ENCODE results near the gene GFY. TPM values are rescaled to one million over a fixed set of nuclear protein-coding genes. Genes with fewer than 3 reads are reported as not detected.

The GFY gene
- total RNA-seq, 6 experiments from 2014 or later = not detected

DNA sequence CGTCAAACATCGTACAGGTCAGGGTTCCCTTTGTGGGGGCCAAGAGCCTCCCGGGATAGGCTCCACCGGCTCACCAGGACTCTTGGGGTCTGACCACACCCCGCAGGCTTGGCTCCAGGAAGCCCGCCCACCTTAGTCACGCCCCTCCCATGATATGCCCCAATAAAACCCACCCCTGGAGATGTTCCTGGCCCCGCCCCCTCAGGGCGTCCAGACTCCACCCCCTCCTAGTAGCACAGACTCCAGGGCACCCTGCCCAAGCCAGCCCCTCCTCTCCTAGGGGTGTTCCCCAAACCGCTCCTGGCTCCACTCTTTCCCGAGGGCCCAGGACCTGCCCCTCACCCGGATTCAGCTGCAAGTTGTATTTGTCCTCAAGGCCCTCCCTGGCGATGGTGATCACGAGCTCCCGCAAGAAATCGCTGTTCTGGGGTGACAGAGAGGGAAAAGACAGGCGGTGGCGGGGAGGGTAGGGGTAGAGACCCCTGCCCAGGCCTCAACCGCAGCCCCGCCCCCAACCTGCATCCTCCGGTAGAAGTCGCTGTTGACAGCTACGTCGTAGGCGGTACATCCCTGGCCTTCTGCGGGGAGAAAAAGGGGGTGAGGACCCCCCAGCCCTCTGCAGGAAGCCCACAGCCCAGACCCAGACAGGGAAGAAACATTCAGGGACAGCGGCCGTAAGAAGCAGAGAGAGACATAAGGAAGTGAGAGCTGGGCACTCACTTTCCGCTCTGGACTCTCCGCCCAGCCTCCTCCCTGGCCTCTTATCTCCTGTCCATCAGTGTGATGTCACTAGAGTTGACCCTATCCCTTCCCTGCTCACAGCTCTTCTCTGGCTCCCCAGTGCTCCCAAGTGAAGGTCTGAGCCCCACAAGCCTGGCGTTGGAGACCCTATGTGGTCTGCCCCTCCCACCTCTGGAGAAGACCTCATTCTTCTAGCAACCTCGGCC lies 22.6 kb downstream of the GFY start:
- WGBS (ENCODE audit: insufficient coverage, low coverage, low lambda C conversion rate, missing lambda C conversion rate) = 93% methylated on average over 14 of the region's 32 CpGs
- Histone ChIP-seq H3K36me3 (peaks cover 0 to 3% (median 2%) of the 10 kb centered on the region in 4 donors), H3K9me3 (no peaks in the 10 kb centered on the region), H3K27ac (no peak overlapping the region), H3K4me3 (no peak overlapping the region), H3K4me1 (peaks cover 0 to 10% (median 0%) of the 10 kb centered on the region in 4 donors), H3K27me3 (no peaks in the 10 kb centered on the region)
- ATAC-seq = no peak
- peak in 1 of 3 donors; percentile 54 for DNase-seq
- TF ChIP-seq, protein P1, sequence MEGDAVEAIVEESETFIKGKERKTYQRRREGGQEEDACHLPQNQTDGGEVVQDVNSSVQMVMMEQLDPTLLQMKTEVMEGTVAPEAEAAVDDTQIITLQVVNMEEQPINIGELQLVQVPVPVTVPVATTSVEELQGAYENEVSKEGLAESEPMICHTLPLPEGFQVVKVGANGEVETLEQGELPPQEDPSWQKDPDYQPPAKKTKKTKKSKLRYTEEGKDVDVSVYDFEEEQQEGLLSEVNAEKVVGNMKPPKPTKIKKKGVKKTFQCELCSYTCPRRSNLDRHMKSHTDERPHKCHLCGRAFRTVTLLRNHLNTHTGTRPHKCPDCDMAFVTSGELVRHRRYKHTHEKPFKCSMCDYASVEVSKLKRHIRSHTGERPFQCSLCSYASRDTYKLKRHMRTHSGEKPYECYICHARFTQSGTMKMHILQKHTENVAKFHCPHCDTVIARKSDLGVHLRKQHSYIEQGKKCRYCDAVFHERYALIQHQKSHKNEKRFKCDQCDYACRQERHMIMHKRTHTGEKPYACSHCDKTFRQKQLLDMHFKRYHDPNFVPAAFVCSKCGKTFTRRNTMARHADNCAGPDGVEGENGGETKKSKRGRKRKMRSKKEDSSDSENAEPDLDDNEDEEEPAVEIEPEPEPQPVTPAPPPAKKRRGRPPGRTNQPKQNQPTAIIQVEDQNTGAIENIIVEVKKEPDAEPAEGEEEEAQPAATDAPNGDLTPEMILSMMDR (IDR thresholded peaks at IDR 0.05) = no peak
- no peak for TF ChIP-seq POLR2A (IDR thresholded peaks at IDR 0.05)
- intact Hi-C loops (cut with DNase I) = no loop called here

DNA sequence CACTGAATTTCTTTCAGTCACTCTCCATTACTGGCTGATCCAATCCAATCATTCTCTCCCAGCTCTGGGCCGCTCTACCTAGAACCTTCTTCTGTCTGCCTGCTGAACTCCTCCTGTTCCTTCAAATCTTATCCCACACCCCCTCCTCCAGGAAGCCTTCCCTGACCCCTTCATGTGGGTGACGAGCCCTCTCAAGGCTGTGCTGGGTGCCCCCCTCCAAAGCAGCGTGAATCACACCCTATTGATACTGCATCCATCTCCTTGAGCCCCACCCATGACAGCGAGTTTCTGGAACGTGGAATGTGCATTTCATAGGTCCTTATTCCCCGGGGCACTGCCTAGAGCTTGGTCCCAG lies 23.2 kb downstream of the GFY start:
- 92% methylated on average over 6 of the region's 6 CpGs for WGBS (ENCODE audit: insufficient coverage, low coverage, low lambda C conversion rate, missing lambda C conversion rate)
- intact Hi-C loops (cut with DNase I) = no loop called here
- no peak for ATAC-seq

DNA sequence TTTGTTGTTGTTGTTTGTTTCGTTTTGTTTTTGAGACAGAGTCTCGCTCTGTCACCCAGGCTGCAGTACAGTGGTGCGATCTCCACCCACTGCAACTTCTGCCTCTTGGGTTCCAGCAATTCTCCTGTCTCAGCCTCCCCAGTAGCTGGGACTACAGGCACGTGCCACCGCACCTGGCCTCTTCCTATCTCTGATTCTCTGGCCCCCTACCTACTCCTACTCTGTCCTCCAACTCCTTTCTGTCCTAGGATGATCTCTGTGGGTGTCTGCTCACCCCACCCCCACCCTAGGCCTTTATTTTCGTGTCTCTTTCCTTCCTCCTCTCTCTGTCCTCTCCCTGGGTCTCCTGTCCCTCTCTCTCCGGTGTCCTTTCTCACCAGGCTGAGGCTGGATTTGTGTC lies 25.2 kb downstream of the GFY start:
- peaks cover 0 to 3% (median 2%) of the 10 kb centered on the region in 4 donors for H3K36me3 ChIP-seq
- no peak for DNase-seq
- TF ChIP-seq, protein P1 (IDR thresholded peaks at IDR 0.05) = no peak
- TF ChIP-seq POLR2A (IDR thresholded peaks at IDR 0.05) = no peak
- ATAC-seq = no peak
- H3K27me3 ChIP-seq = no peaks in the 10 kb centered on the region
- peak overlapping the region in 1 of 3 donors; percentile 85 for H3K4me3 ChIP-seq
- no peaks in the 10 kb centered on the region for H3K9me3 ChIP-seq
- no peak overlapping the region for H3K27ac ChIP-seq
- intact Hi-C loops (cut with DNase I) = no loop called here
- 84% methylated on average over 7 of the region's 7 CpGs for WGBS (ENCODE audit: insufficient coverage, low coverage, low lambda C conversion rate, missing lambda C conversion rate)
- H3K4me1 ChIP-seq = peaks cover 0 to 11% (median 3%) of the 10 kb centered on the region in 4 donors

More for the DNA sequence above, 23.2 kb downstream of the GFY start:
- no peak for TF ChIP-seq POLR2A (IDR thresholded peaks at IDR 0.05)
- TF ChIP-seq, protein P1 (IDR thresholded peaks at IDR 0.05) = no peak
- Histone ChIP-seq H3K4me3 (no peak overlapping the region), H3K4me1 (peaks cover 0 to 11% (median 0%) of the 10 kb centered on the region in 4 donors), H3K9me3 (no peaks in the 10 kb centered on the region), H3K27ac (no peak overlapping the region), H3K27me3 (no peaks in the 10 kb centered on the region), H3K36me3 (peaks cover 0 to 3% (median 2%) of the 10 kb centered on the region in 4 donors)
- no peak for DNase-seq

DNA sequence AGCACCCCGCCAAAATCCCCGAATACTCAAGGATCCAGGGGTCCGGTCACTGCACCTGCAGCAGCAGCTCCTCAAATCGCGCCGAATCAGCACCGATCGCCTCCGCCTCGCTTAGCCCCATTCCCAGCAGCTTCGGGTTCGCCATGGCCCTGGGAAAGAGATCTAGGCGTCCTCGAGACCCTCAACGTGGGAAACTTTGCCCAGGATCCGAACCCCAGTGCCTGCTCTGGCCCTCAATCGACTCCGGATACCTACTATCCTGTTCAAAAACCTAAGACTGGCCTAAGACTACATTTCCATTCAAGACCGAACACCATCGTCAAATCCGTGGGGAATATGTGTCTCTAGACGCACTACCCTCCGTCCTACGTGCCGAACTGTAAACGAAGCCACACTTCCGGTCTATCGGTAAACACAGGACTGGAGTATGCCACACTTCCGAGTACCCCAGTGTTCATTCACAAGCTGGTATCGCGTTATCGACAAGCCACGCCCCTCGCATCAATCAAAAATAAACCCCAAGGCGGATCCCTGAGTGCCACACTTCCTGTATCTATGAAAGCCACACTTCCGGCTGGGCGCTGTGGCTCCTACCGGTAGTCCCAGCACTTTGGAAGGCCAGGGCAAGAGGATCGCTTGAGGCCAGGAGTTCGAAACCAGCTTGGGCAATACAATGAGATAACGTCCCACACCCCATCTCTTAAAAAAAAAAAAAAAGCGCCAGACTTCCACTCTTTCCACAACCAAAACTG lies 26.4 kb downstream of the GFY start, which contains the start of gene PIH1D1:
Gene PIH1D1 (minus strand): TSS at position 385 of the 752 bp plus-strand sequence. CDS start 240 bp downstream, at position 145.
- Histone ChIP-seq H3K27ac (peak within 1 kb of the TSS; percentile 75 to 83 (median 82)), H3K4me3 (peak within 1 kb of the TSS; percentile 73 to 86 (median 85)), H3K27me3 (no peaks in the 10 kb centered on the region), H3K4me1 (peaks cover 0 to 11% (median 3%) of the 10 kb centered on the region in 4 donors), H3K36me3 (peaks cover 0 to 3% (median 1%) of the 10 kb centered on the region in 4 donors), H3K9me3 (no peaks in the 10 kb centered on the region)
- DNase-seq (peak; percentile 92 to 97 (median 95)), ATAC-seq (peak; percentile 78 to 82 (median 79))
- WGBS (ENCODE audit: insufficient coverage, low coverage, low lambda C conversion rate, missing lambda C conversion rate) = 2% methylated on average over 34 of the region's 42 CpGs
- intact Hi-C loops (cut with DNase I) = no loop called here
- TF ChIP-seq POLR2A (IDR thresholded peaks at IDR 0.05) = peak; percentile 32
- TF ChIP-seq, protein P1 (IDR thresholded peaks at IDR 0.05) = peak in 2 of 4 donors; percentile 28 to 34

Measured in right lobe of liver (tissue), 6 donors.